PC-3 (cell line): ENCODE measurements around the gene CHD9. TPM values are rescaled to one million over a fixed set of nuclear protein-coding genes. Genes with fewer than 3 reads are reported as not detected.

Experiments used
- ATAC-seq: fragments of 200-7000 bp; cut with Tn5 transposase; 2 replicates; pipeline ENCODE4 v1.9.1; 2020; ENCODE audit warnings: mild to moderate bottlenecking, moderate library complexity
- BruUV-seq: library from RNA; stranded (reverse); fragments of 400-500 nt; replicated peaks from 2 replicates; lab custom pipeline; 2021; lab: Mats Ljungman, UMichigan
- CTCF ChIA-PET: fragments of 300-600 bp; sonication (Branson Sonifier 250); formaldehyde crosslinking; loops from one replicate; lab custom pipeline; 2022; ENCODE audit warnings: antibody characterized with exemption; lab: Charles Lee
- POLR2A ChIA-PET: fragments of 300-600 bp; sonication (Branson Sonifier 250); formaldehyde crosslinking; loops from one replicate; lab custom pipeline; 2022; ENCODE audit warnings: antibody characterized with exemption; ENCODE audit not compliant: unreplicated experiment; lab: Charles Lee
- DNase-seq: peaks from one replicate; pipeline ENCODE4 v3.0.0-alpha.2; 2015
- H2AFZ ChIP-seq: fragments of 300-600 bp; sonication (generic); 2 replicates; pipeline ENCODE4 v1.6.0; 2016; ENCODE audit warnings: antibody characterized with exemption, low read length
- H3F3A ChIP-seq: fragments of 300-600 bp; sonication (generic); one replicate; pipeline ENCODE4 v1.6.0; 2017; ENCODE audit warnings: antibody characterized with exemption, low read length, control low read depth, mild to moderate bottlenecking; ENCODE audit not compliant: unreplicated experiment
- H3K27ac ChIP-seq: fragments of 300-600 bp; sonication (generic); 2 replicates; pipeline ENCODE4 v1.5.1; 2016; ENCODE audit warnings: mild to moderate bottlenecking, low read length
- H3K27me3 ChIP-seq: fragments of 300-600 bp; sonication (generic); 2 replicates; pipeline ENCODE4 v1.6.1; 2016; ENCODE audit warnings: low read length, mixed read lengths
- H3K36me3 ChIP-seq: fragments of 300-600 bp; sonication (generic); 2 replicates; pipeline ENCODE4 v1.6.1; 2016; ENCODE audit warnings: low read depth, mixed run types, low read length, mixed read lengths
- H3K4me1 ChIP-seq: fragments of 300-600 bp; sonication (generic); 2 replicates; pipeline ENCODE4 v1.5.1; 2016; ENCODE audit warnings: low read length; ENCODE audit not compliant: insufficient read depth
- H3K4me2 ChIP-seq: fragments of 300-600 bp; sonication (generic); 2 replicates; pipeline ENCODE4 v1.6.0; 2016; ENCODE audit warnings: low read length
- H3K4me3 ChIP-seq: fragments of 300-600 bp; sonication (generic); 2 replicates; pipeline ENCODE4 v1.5.1; 2016; ENCODE audit warnings: mild to moderate bottlenecking, low read length, mixed read lengths
- H3K79me2 ChIP-seq: fragments of 300-600 bp; sonication (generic); 2 replicates; pipeline ENCODE4 v1.6.1; 2017; ENCODE audit warnings: low read length, mixed read lengths
- H3K9ac ChIP-seq: fragments of 300-600 bp; sonication (generic); 2 replicates; pipeline ENCODE4 v1.6.0; 2016; ENCODE audit warnings: mild to moderate bottlenecking, low read length
- H3K9me2 ChIP-seq: fragments of 300-600 bp; sonication (generic); replicated peaks from 2 replicates; pipeline ENCODE4 v1.6.1; 2016; ENCODE audit warnings: mixed run types, low read length, mixed read lengths
- H3K9me3 ChIP-seq: fragments of 300-600 bp; sonication (generic); 2 replicates; pipeline ENCODE4 v1.6.1; 2016; ENCODE audit warnings: low read length, mixed read lengths
- H4K20me1 ChIP-seq: fragments of 300-600 bp; sonication (generic); 2 replicates; pipeline ENCODE4 v1.6.1; 2016; ENCODE audit warnings: low read length, mixed read lengths
- CTCF ChIP-seq: fragments of 300-600 bp; sonication (generic); conservative IDR thresholded peaks from 2 replicates; pipeline ENCODE4 v1.5.1; 2017; ENCODE audit warnings: antibody characterized with exemption, low read depth, mild to moderate bottlenecking, low read length
- EZH2 ChIP-seq: fragments of 300-600 bp; sonication (generic); IDR thresholded peaks from one replicate; pipeline ENCODE4 v1.6.1; 2017; ENCODE audit warnings: antibody characterized with exemption, mild to moderate bottlenecking, low read length; ENCODE audit not compliant: unreplicated experiment
- EZH2phosphoT487 ChIP-seq: fragments of 300-600 bp; sonication (generic); IDR thresholded peaks from 2 replicates; pipeline ENCODE4 v1.6.1; 2018; ENCODE audit warnings: mild to moderate bottlenecking, antibody characterized with exemption, low read length, borderline replicate concordance
- intact Hi-C: fragments of 100-400 bp; cut with micrococcal nuclease; formaldehyde crosslinking; loops from 2 replicates; pipeline ENCODE4 v1.9.0; 2023
- total RNA-seq: library from RNA; depleted of rRNA; stranded (reverse); fragments of >200 nt; gene quantifications from 2 replicates; pipeline ENCODE4 v1.2.3, GENCODE V29; 2014

The CHD9 gene
- total RNA-seq, 1 experiment from 2014 or later: 13.3 TPM

GRCh38 chr16:53282975-53283946 is 228.5 kb downstream of the CHD9 start:
- Histone ChIP-seq H3K36me3 (peaks cover 6% of the 10 kb centered on the region; the same call in 1 of the 2 replicates), H3K4me1 (no peaks in the 10 kb centered on the region), H4K20me1 (no peaks in the 10 kb centered on the region), H3K27ac (no peak overlapping the region), H3K9ac (no peak overlapping the region), H3K4me2 (no peak overlapping the region), H3K9me2 (no peaks in the 10 kb centered on the region), H3K9me3 (no peaks in the 10 kb centered on the region), H3K27me3 (no peaks in the 10 kb centered on the region), H3K79me2 (no peaks in the 10 kb centered on the region), H3K4me3 (no peak overlapping the region), H2AFZ (no peak overlapping the region), H3F3A (no peaks in the 10 kb centered on the region)
- POLR2A ChIA-PET: interaction anchor here (0.6 kb wide), 1 partner anchor 24 kb away, joined by 4 read pairs; no protein-coding TSS in a partner anchor
- TF ChIP-seq CTCF: peak; percentile 74
- no peak for TF ChIP-seq EZH2phosphoT487
- intact Hi-C loops: loop anchor here (10.0 kb wide), 2 partner anchors 148 to 228 kb away; partner anchors contain the start of genes CHD9 and CHD9NB
- ATAC-seq (peak; percentile 70), DNase-seq (peak; percentile 66)
- CTCF ChIA-PET: interaction anchor here (0.5 to 0.8 kb wide), 4 partner anchors 10 to 152 kb away, joined by 3 to 7 read pairs (median 4); no protein-coding TSS in a partner anchor
- BruUV-seq: no TSS peak

- BruUV-seq: no TSS peak
- Histone ChIP-seq H3K4me2 (no peak overlapping the region), H3K27ac (no peak overlapping the region), H3K9me2 (no peaks in the 10 kb centered on the region), H3K4me1 (no peaks in the 10 kb centered on the region), H3F3A (no peaks in the 10 kb centered on the region), H3K27me3 (no peaks in the 10 kb centered on the region), H3K9ac (no peak overlapping the region), H3K9me3 (no peaks in the 10 kb centered on the region), H4K20me1 (no peaks in the 10 kb centered on the region), H3K36me3 (peaks cover 6% of the 10 kb centered on the region; the same call in 1 of the 2 replicates), H3K4me3 (no peak overlapping the region), H3K79me2 (no peaks in the 10 kb centered on the region), H2AFZ (no peak overlapping the region)
- ChIA-PET CTCF (no interaction called here), POLR2A (no interaction called here)
- TF ChIP-seq EZH2phosphoT487 (no peak), CTCF (no peak), EZH2 (no peak)
- intact Hi-C loops: loop anchor here (10.0 kb wide), 2 partner anchors 150 to 230 kb away; partner anchors contain the start of genes CHD9 and CHD9NB
- no peak for ATAC-seq
- no peak for DNase-seq
Observed at GRCh38 chr16:53285236-53285635, 230.4 kb downstream of the CHD9 start.
